SK-N-SH treated with all-trans-retinoic acid at 6 μM for 48 hours (cell line): ENCODE results near the gene PIGZ.

Experiments
- ATAC-seq: fragments of 200-7000 bp; cut with Tn5 transposase; 3 replicates; pipeline ENCODE4 v1.9.1; 2020; ENCODE audit warnings: mild to moderate bottlenecking, moderate library complexity
- ARNTL ChIP-seq: fragments of 450-650 bp; formaldehyde crosslinking; IDR thresholded peaks from 2 replicates; pipeline ENCODE4 v1.5.0; 2020; ENCODE audit warnings: low read depth, mild to moderate bottlenecking, moderate library complexity, borderline replicate concordance
- BACH2 ChIP-seq: fragments of 250-450 bp; sonication (Bioruptor Pico); IDR thresholded peaks from 2 replicates; pipeline ENCODE4 v1.9.0; 2021; ENCODE audit warnings: mild to moderate bottlenecking, borderline replicate concordance
- CREB5 ChIP-seq: fragments of 250-450 bp; sonication (Bioruptor Pico); IDR thresholded peaks from 2 replicates; pipeline ENCODE4 v1.5.1; 2020; ENCODE audit warnings: low read depth, mild to moderate bottlenecking, moderate library complexity
- CSDC2 ChIP-seq: fragments of 250-450 bp; sonication (Bioruptor Pico); IDR thresholded peaks from 2 replicates; pipeline ENCODE4 v1.5.0; 2020; ENCODE audit warnings: mild to moderate bottlenecking, moderate library complexity
- CSRNP3 ChIP-seq: fragments of 250-450 bp; sonication (Bioruptor Pico); IDR thresholded peaks from 2 replicates; pipeline ENCODE4 v1.5.1; 2021; ENCODE audit warnings: mild to moderate bottlenecking, moderate library complexity
- ESRRG ChIP-seq: fragments of 250-450 bp; sonication (Bioruptor Pico); IDR thresholded peaks from 2 replicates; pipeline ENCODE4 v1.6.1; 2021; ENCODE audit warnings: mild to moderate bottlenecking
- GLIS3 ChIP-seq: fragments of 250-450 bp; sonication (Bioruptor Pico); IDR thresholded peaks from 2 replicates; pipeline ENCODE4 v1.5.0; 2020; ENCODE audit warnings: mild to moderate bottlenecking, moderate library complexity
- OSR1 ChIP-seq: fragments of 250-450 bp; sonication (Bioruptor Pico); IDR thresholded peaks from 2 replicates; pipeline ENCODE4 v1.8.0; 2022; ENCODE audit warnings: moderate library complexity, mild to moderate bottlenecking, inconsistent platforms
- PATZ1 ChIP-seq: fragments of 250-450 bp; sonication (Bioruptor Pico); IDR thresholded peaks from 2 replicates; pipeline ENCODE4 v1.8.0; 2020; ENCODE audit warnings: mild to moderate bottlenecking, moderate library complexity, borderline replicate concordance
- POU6F1 ChIP-seq: fragments of 250-450 bp; sonication (Bioruptor Pico); IDR thresholded peaks from 2 replicates; pipeline ENCODE4 v1.8.0; 2021; ENCODE audit warnings: low read depth, mild to moderate bottlenecking, moderate library complexity, borderline replicate concordance
- PPARA ChIP-seq: fragments of 250-450 bp; sonication (Bioruptor Pico); IDR thresholded peaks from 2 replicates; pipeline ENCODE4 v1.5.0; 2020; ENCODE audit warnings: mild to moderate bottlenecking, borderline replicate concordance
- RARB ChIP-seq: fragments of 250-450 bp; sonication (Bioruptor Pico); IDR thresholded peaks from 2 replicates; pipeline ENCODE4 v1.8.0; 2021; ENCODE audit warnings: mild to moderate bottlenecking, moderate library complexity
- SNAI2 ChIP-seq: fragments of 250-450 bp; sonication (Bioruptor Pico); IDR thresholded peaks from 2 replicates; pipeline ENCODE4 v1.5.0; 2020; ENCODE audit warnings: mild to moderate bottlenecking, moderate library complexity
- TCF4 ChIP-seq: fragments of 250-450 bp; sonication (Bioruptor Pico); IDR thresholded peaks from 2 replicates; pipeline ENCODE4 v1.8.0; 2021; ENCODE audit warnings: mild to moderate bottlenecking, moderate library complexity, borderline replicate concordance
- TOX ChIP-seq: fragments of 250-450 bp; sonication (Bioruptor Pico); IDR thresholded peaks from 2 replicates; pipeline ENCODE4 v1.8.0; 2021; ENCODE audit warnings: mild to moderate bottlenecking, moderate library complexity, borderline replicate concordance
- TSHZ2 ChIP-seq: fragments of 250-450 bp; sonication (Bioruptor Pico); IDR thresholded peaks from 2 replicates; pipeline ENCODE4 v1.5.0; 2020; ENCODE audit warnings: mild to moderate bottlenecking, moderate library complexity
- ZC3H10 ChIP-seq: fragments of 250-450 bp; sonication (Bioruptor Pico); IDR thresholded peaks from 2 replicates; pipeline ENCODE4 v1.5.1; 2021; ENCODE audit warnings: mild to moderate bottlenecking, moderate library complexity
- ZFP30 ChIP-seq: fragments of 450-650 bp; formaldehyde crosslinking; IDR thresholded peaks from 2 replicates; pipeline ENCODE4 v1.5.0; 2022; ENCODE audit warnings: mild to moderate bottlenecking, moderate library complexity
- ZNF565 ChIP-seq: fragments of 450-650 bp; formaldehyde crosslinking; conservative IDR thresholded peaks from 2 replicates; pipeline ENCODE4 v1.5.0; 2020; ENCODE audit warnings: low read depth, mild to moderate bottlenecking, moderate library complexity
- ZNF70 ChIP-seq: fragments of 450-650 bp; formaldehyde crosslinking; IDR thresholded peaks from 2 replicates; pipeline ENCODE4 v1.5.0; 2020; ENCODE audit warnings: mild to moderate bottlenecking, moderate library complexity
- ZNF8 ChIP-seq: fragments of 450-650 bp; formaldehyde crosslinking; IDR thresholded peaks from 2 replicates; pipeline ENCODE4 v1.5.0; 2020; ENCODE audit warnings: mild to moderate bottlenecking, moderate library complexity

The PIGZ gene

GRCh38 chr3:196991581-196992460 lies 23.2 kb upstream of the PIGZ start:
- TF ChIP-seq ESRRG (CRISPR knock-in tag) (no peak), RARB (CRISPR knock-in tag) (no peak), BACH2 (no peak), TCF4 (CRISPR knock-in tag) (no peak), ZNF70 (CRISPR knock-in tag) (no peak), PATZ1 (CRISPR knock-in tag) (no peak), TOX (CRISPR knock-in tag) (no peak), PPARA (no peak), CREB5 (CRISPR knock-in tag) (no peak), OSR1 (CRISPR knock-in tag) (no peak), ZFP30 (CRISPR knock-in tag) (no peak), CSRNP3 (no peak), POU6F1 (CRISPR knock-in tag) (no peak), ZNF8 (CRISPR knock-in tag) (no peak), CSDC2 (no peak), ZNF565 (CRISPR knock-in tag) (no peak), TSHZ2 (CRISPR knock-in tag) (no peak), SNAI2 (CRISPR knock-in tag) (no peak)
- no peak for ATAC-seq

- no peak for TF ChIP-seq TSHZ2 (CRISPR knock-in tag)
- TF ChIP-seq ZNF8 (CRISPR knock-in tag): no peak
- no peak for TF ChIP-seq GLIS3 (CRISPR knock-in tag)
- TF ChIP-seq ESRRG (CRISPR knock-in tag): no peak
- TF ChIP-seq TOX (CRISPR knock-in tag): no peak
- TF ChIP-seq RARB (CRISPR knock-in tag): no peak
- no peak for TF ChIP-seq POU6F1 (CRISPR knock-in tag)
- no peak for TF ChIP-seq TCF4 (CRISPR knock-in tag)
- TF ChIP-seq PATZ1 (CRISPR knock-in tag): no peak
- no peak for TF ChIP-seq PPARA
- TF ChIP-seq OSR1 (CRISPR knock-in tag): no peak
- no peak for TF ChIP-seq BACH2
- TF ChIP-seq ARNTL (CRISPR knock-in tag): no peak
- no peak for TF ChIP-seq ZC3H10 (CRISPR knock-in tag)
- TF ChIP-seq ZNF565 (CRISPR knock-in tag): no peak
These were observed 22.0 kb upstream of the PIGZ start for GRCh38 chr3:196990601-196991007.

More at GRCh38 chr3:196990601-196991007, 22.0 kb upstream of the PIGZ start:
- ATAC-seq: no peak
